GM10847 (cell line): Measurements from ENCODE around the gene SPEG.

Source experiments
- POLR2A ChIP-seq: IDR thresholded peaks from 2 replicates; pipeline ENCODE4 v1.6.1; 2011; ENCODE audit not compliant: insufficient read length; ENCODE audit errors: extremely low read depth

SPEG gene

GRCh38 chr2:219538504-219538951 lies 103.9 kb downstream of the SPEG start:
- no peak for TF ChIP-seq POLR2A

- no peak for TF ChIP-seq POLR2A
Observed at GRCh38 chr2:219538956-219539788, 104.5 kb downstream of the SPEG start.

- no peak for TF ChIP-seq POLR2A
Observed at GRCh38 chr2:219539926-219540678, 105.5 kb downstream of the SPEG start.

- no peak for TF ChIP-seq POLR2A
Observed at GRCh38 chr2:219540784-219541504, 106.3 kb downstream of the SPEG start.

- TF ChIP-seq POLR2A = no peak
Observed at GRCh38 chr2:219541611-219542180, 107.1 kb downstream of the SPEG start.

- no peak for TF ChIP-seq POLR2A
Observed at GRCh38 chr2:219542931-219543595, 108.4 kb downstream of the SPEG start.

- TF ChIP-seq POLR2A = no peak
Observed at GRCh38 chr2:219543596-219544358, 109.1 kb downstream of the SPEG start, which contains the start of the genes CHPF and TMEM198. CHPF (minus strand) TSS chr2:219543809; CDS start chr2:219543538, 271 bp downstream. TMEM198 (plus strand) TSS chr2:219544028; CDS start chr2:219544728, 700 bp downstream.

- no peak for TF ChIP-seq POLR2A
Observed at GRCh38 chr2:219544567-219544966, 109.9 kb downstream of the SPEG start.

GRCh38 chr2:219545295-219545942 lies 110.8 kb downstream of the SPEG start:
- TF ChIP-seq POLR2A = no peak

- no peak for TF ChIP-seq POLR2A
Observed at GRCh38 chr2:219545943-219546352, 111.3 kb downstream of the SPEG start.

- TF ChIP-seq POLR2A = no peak
Observed at GRCh38 chr2:219547621-219548020, 113.0 kb downstream of the SPEG start.
